EH (cell line): Measurements from ENCODE around the gene PIGQ.
A peak's percentile ranks its signal among the peaks of the same experiment; 100 is the strongest.
"Not testable (repeated sequence)": the region's sequence is repeated elsewhere in the genome, so short reads cannot be mapped to it uniquely, and the experiment has no call there.

ENCODE experiments used
- DNase-seq: peaks from one replicate; pipeline ENCODE4 v3.0.0-alpha.2; 2015; ENCODE audit warnings: low read depth

PIGQ gene

DNA sequence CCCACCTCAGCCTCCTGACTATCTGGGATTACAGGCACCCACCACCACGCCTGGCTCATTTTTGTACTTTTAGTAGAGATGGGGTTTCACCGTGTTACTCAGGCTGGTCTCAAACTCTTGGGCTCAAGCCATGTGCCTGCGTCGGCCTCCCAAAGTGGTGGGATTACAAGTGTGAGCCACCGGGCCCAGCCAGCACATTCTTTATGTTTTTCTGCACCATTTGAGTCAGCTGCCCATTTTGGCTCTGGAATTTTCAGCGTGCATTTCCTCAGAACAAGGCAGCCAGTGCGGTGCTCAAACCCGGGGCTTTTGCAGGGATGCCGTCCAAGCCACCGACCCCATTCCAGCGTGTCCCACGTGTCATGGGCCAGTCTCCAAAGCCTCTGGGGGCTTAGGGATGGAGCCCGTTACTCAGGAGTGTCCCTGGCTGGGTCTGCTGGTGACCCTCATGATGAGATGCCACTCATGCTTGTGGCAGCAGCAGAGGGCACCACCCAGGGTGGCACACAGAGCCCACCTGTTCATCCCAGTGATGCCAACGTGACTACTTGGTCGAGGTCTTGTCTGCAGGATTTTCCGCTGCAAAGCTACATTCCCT is 16.4 kb downstream of the PIGQ start:
- DNase-seq: peak; percentile 31

GRCh38 chr16:586645-587590 is 17.1 kb downstream of the PIGQ start:
- DNase-seq: peak; percentile 19

GRCh38 chr16:588639-588888 is 18.8 kb downstream of the PIGQ start:
- DNase-seq: peak; percentile 74

DNA sequence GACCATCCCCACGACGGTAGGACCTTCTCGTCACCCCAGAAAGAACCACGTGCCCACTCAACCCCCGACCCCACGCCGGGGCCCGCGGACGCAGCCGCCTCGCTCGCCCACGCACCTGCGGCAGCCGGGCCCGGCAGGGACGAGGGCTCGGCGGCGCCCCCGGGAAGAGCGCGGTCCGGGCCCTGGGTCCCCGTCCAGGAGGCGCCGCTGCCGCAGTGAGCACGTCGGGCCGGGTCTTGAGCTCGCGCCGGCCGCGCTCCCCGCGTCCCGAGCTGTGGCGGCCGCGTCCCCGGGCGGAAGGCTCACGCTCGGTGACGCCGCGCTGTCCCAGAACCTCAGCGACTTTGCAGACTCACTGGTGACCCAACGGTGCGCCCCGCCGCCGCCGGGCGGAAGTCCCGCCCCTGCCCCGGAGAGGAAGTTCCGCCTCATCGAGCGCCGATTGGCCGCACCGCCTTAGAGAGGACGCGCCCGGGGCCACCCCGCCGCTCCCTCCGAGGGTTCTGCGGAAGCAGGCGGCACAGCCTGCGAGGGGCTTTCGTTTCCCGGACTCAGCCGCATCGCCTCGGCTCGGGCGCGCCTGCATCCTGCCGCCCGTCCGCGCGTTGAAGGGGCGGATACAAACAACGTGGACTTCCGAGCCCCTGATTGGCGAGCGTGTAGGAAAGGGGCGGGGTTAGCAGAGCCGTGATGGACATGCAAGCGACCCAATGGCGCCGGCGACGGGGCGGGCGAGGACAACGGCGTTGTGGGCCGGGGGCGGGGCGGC is 19.3 kb downstream of the PIGQ start:
- peak; percentile 93 for DNase-seq

GRCh38 chr16:589658-590187 is 20.0 kb downstream of the PIGQ start, which contains the start of gene RAB40C:
RAB40C (plus strand) TSS chr16:590066; CDS start chr16:590292, 226 bp downstream.
- DNase-seq: peak; percentile 98

DNA sequence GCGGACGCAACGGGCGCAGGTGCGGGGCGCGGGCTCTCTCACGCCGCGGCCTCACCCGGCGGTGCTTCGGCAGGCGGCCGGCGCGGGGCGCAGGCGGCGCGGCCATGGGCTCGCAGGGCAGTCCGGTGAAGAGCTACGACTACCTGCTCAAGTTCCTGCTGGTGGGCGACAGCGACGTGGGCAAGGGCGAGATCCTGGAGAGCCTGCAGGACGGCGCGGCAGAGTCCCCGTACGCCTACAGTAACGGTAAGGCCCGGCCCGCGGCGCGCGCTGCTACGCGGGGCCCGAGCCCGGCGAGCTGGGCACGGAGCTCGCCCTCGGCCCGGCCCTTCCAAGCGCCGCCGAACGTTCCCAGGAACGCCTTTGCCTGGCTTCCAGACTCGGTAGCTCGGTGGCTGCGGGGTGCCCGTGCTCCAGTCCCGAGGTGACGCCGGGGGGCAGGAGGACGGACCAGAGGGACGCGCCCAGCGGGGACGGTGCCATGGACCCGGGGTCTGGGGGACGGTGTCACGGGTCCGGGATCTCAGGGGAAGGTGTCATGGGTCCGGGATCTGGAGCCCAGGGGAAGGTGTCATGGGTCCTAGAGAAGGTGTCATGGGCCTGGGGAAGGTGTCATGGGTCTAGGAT is 20.5 kb downstream of the PIGQ start:
- peak; percentile 55 for DNase-seq

GRCh38 chr16:590815-591200 is 21.0 kb downstream of the PIGQ start:
- DNase-seq: no peak

GRCh38 chr16:591231-591630 is 21.5 kb downstream of the PIGQ start:
- peak; percentile 24 for DNase-seq

- DNase-seq: no peak
These were observed 22.2 kb downstream of the PIGQ start for GRCh38 chr16:591892-592517.

DNA sequence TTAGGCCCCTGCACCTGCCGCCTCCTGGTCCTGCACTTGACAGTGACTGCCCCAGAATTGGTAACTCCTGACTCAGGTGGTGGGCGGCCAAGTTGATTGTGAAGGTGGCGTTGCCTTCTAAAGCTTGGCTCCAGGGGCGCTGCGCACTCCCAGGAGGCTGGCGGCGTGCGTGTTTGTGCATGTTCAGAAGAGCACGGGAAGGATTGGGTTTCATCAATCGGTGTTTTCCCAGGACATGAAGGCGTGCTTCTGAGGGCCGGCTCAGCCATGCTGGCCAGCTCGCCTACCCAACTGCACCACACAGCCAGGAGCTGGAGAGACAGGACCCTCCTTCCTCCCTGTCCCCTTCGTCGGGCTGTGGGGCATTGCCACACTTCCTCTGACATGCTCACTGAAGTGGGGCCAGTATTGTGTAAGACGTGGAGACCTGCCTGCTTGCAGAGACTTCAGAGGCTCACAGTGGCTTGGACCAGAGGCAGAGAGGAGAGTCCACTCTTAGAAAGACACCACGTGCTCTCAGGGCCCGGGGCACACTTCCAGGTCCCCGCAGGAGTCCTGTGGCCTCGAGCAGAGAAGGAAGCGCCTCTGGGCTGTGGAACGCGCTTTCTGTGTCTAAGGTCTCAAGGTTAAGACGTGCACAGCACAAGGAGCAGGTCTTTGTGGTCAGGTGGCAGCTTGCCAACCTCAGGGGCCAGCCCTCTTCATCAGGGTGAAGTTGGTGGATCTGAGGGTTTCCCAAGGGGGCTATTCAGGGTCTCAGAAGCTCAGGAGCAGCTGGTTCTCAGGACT is 22.9 kb downstream of the PIGQ start:
- DNase-seq: no peak

DNA sequence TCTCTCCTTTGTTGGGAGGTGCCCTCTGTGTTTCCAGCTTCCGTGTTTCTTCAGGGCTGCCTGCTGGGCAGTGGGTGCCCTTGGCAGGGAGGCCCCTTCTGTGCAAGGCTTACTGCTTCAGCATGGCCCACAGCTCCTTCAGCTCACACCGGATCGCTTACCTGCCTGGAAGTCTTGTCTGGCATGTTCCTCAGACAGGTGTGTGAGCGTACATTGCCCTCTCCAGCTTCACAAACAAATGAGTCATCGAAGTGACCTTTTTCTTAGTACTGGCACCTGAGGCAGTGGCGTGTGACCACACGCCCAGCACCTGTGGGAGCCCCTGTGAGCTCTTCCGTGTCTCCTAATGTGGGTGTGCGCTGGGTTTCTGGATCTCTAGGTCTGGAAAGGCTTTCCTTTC is 23.6 kb downstream of the PIGQ start:
- DNase-seq: no peak

DNA sequence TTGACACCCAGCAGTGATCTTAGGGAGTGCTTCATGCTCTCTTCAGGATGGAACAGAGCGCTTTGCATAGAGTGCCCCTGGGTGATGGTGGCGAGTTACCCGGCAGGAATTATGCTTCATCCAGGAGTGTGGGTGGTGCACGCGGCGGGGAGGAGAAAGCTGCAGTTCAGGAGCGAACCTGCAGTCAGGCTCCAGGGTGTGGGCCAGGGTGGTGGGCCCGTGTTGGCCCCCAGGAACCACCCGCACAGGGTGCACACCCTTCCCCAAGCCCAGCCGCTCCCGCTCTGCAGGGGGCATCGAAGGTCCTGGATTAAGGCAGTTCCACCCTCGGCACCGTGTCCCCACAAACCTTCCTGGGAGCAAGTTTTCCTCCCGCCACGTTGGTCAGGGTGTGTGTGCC is 24.0 kb downstream of the PIGQ start:
- DNase-seq: no peak

DNA sequence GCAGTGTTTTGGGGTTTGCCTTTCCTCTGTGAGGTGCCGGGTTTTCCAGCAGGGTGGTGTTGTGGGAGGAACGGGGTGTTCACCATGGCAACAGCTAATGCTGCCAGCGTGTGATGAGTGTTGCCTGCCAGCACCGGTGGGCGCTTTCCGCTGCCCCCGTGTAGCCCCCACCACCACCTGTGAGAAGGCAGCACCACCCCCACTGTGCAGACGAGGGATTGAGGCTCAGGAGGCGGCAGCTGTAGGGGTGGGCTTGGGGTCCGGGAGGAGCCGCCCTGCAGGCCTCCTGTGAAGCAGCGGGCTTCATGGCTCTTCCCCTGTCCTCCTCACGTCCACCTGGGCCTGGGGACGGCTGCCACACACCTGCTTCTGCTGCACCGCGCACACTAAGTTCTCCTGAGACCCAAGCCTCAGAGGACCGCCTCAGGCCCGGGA is 25.3 kb downstream of the PIGQ start:
- DNase-seq: no peak

- no peak for DNase-seq
These were observed 26.4 kb downstream of the PIGQ start for GRCh38 chr16:595942-596735.

DNA sequence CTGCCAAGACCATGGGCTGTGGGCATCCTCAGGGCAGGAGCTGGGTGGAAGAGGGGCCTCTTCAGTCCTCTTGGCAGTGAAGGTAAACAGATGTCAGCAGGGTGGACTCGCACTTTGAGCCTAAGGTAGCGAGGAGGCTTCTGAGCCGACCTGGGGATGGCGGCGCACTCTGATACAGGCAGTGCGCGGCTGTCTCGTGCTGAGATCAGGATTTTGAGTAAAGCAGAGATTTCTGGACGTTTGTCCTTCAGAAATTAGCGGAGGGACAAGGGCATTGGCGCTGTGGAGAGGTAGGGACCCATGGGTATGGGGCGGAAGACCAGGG is 26.9 kb downstream of the PIGQ start:
- no peak for DNase-seq

DNA sequence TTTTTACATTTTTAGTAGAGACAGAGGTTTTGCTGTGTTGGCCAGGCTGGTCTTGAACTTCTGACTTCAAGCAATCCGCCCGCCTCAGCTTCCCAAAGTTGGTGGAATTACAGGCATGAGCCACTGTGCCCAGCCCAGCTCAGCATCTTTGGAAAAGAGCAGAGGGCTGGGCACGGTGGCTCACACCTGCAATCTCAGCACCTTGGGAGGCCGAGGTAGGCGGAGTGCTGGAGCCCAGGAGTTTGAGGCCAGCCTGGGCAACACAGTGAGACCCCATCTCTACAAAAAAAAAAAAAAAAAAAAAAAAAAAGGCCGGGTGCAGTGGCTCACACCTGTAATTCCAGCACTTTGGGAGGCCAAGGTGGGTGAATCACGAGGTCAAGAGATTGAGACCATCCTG is 27.9 kb downstream of the PIGQ start:
- DNase-seq: not testable (repeated sequence)

- DNase-seq: no peak
These were observed 29.3 kb downstream of the PIGQ start for GRCh38 chr16:598823-599739.

GRCh38 chr16:600781-601180 is 31.0 kb downstream of the PIGQ start:
- peak; percentile 20 for DNase-seq

- DNase-seq: no peak
These were observed 34.2 kb downstream of the PIGQ start for GRCh38 chr16:603933-604332.
